ENCODE data around the gene ARHGAP26.
"Not testable (repeated sequence)": the region's sequence is repeated elsewhere in the genome, so short reads cannot be mapped to it uniquely, and the experiment has no call there.

DNA sequence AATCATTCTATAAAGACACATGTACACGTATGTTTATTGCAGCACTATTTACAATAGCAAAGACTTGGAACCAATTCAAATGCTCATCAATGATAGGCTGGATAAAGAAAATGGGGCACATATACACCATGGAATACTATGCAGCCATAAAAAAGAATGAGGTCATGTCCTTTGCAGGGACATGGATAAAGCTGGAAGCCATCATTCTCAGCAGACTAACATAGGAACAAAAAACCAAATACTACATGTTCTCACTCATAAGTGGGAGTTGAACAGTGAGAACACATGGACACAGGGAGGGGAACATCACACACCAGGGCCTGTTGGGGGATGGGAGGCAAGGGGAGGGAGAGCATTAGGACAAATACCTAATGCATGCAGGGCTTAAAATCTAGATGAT, 230.4 kb downstream of the ARHGAP26 start:
- TF ChIP-seq, protein P1, sequence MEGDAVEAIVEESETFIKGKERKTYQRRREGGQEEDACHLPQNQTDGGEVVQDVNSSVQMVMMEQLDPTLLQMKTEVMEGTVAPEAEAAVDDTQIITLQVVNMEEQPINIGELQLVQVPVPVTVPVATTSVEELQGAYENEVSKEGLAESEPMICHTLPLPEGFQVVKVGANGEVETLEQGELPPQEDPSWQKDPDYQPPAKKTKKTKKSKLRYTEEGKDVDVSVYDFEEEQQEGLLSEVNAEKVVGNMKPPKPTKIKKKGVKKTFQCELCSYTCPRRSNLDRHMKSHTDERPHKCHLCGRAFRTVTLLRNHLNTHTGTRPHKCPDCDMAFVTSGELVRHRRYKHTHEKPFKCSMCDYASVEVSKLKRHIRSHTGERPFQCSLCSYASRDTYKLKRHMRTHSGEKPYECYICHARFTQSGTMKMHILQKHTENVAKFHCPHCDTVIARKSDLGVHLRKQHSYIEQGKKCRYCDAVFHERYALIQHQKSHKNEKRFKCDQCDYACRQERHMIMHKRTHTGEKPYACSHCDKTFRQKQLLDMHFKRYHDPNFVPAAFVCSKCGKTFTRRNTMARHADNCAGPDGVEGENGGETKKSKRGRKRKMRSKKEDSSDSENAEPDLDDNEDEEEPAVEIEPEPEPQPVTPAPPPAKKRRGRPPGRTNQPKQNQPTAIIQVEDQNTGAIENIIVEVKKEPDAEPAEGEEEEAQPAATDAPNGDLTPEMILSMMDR (conservative IDR thresholded peaks at IDR 0.05; ENCODE audit: low read depth, low read length), result not testable (repeated sequence)
- not testable (repeated sequence) for TF ChIP-seq ELK1 (IDR thresholded peaks at IDR 0.05; ENCODE audit: borderline replicate concordance, low read depth, low read length); MXI1 (IDR thresholded peaks at IDR 0.05; ENCODE audit: borderline replicate concordance, low read depth, low read length); RAD21 (IDR thresholded peaks at IDR 0.05; ENCODE audit: low read length); RFX5 (IDR thresholded peaks at IDR 0.05; ENCODE audit: low read depth, low read length); POLR2A (IDR thresholded peaks at IDR 0.05; ENCODE audit: low read depth, low read length); CHD1 (IDR thresholded peaks at IDR 0.05; ENCODE audit: low read depth, low read length); MAZ (IDR thresholded peaks at IDR 0.05; ENCODE audit: borderline replicate concordance, low read depth, low read length); CEBPB (IDR thresholded peaks at IDR 0.05; ENCODE audit: low read depth, low read length); MAFK (IDR thresholded peaks at IDR 0.05; ENCODE audit: low read depth, low read length); NFE2L2 (IDR thresholded peaks at IDR 0.05; ENCODE audit: low read depth, low read length); BHLHE40 (IDR thresholded peaks at IDR 0.05; ENCODE audit: low read depth, low read length); RCOR1 (IDR thresholded peaks at IDR 0.05; ENCODE audit: insufficient replicate concordance, low read length)
- TF ChIP-seq, protein P2, sequence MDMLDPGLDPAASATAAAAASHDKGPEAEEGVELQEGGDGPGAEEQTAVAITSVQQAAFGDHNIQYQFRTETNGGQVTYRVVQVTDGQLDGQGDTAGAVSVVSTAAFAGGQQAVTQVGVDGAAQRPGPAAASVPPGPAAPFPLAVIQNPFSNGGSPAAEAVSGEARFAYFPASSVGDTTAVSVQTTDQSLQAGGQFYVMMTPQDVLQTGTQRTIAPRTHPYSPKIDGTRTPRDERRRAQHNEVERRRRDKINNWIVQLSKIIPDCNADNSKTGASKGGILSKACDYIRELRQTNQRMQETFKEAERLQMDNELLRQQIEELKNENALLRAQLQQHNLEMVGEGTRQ (IDR thresholded peaks at IDR 0.05; ENCODE audit: low read depth, low read length), result not testable (repeated sequence)
